H9 (cell line): ENCODE measurements around the gene PSMA6. TPM values are rescaled to one million over a fixed set of nuclear protein-coding genes. Genes with fewer than 3 reads are reported as not detected.

ENCODE experiments used
- DNase-seq: peaks from one replicate; pipeline ENCODE4 v3.0.0-alpha.2; 2017
- H2AFZ ChIP-seq: one replicate; pipeline ENCODE4 v1.6.1; 2013; ENCODE audit warnings: mild to moderate bottlenecking, low read length, control low read depth, moderate library complexity
- H2AK5ac ChIP-seq: 2 replicates; pipeline ENCODE4 v1.6.1; 2013; ENCODE audit warnings: low read length, control low read depth, mixed read lengths; ENCODE audit not compliant: insufficient read length
- H2BK120ac ChIP-seq: one replicate; pipeline ENCODE4 v1.6.1; 2013; ENCODE audit warnings: low read depth, mild to moderate bottlenecking, low read length, control low read depth, inconsistent platforms; ENCODE audit not compliant: poor library complexity, severe bottlenecking
- H2BK12ac ChIP-seq: 2 replicates; pipeline ENCODE4 v1.6.1; 2013; ENCODE audit warnings: low read length, control low read depth, mixed read lengths, low read depth; ENCODE audit not compliant: insufficient read length
- H2BK15ac ChIP-seq: 2 replicates; pipeline ENCODE4 v1.6.1; 2013; ENCODE audit warnings: low read depth, low read length, control low read depth
- H2BK20ac ChIP-seq: one replicate; pipeline ENCODE4 v1.6.1; 2013; ENCODE audit warnings: low read depth, mild to moderate bottlenecking, low read length, control low read depth, inconsistent platforms; ENCODE audit not compliant: poor library complexity, severe bottlenecking
- H2BK5ac ChIP-seq: 2 replicates; pipeline ENCODE4 v1.6.1; 2013; ENCODE audit warnings: low read length, control low read depth, mixed read lengths; ENCODE audit not compliant: insufficient read length
- H3K14ac ChIP-seq: 2 replicates; pipeline ENCODE4 v1.6.1; 2013; ENCODE audit warnings: low read length, control low read depth; ENCODE audit not compliant: insufficient read depth
- H3K18ac ChIP-seq: 2 replicates; pipeline ENCODE4 v1.6.1; 2013; ENCODE audit warnings: low read depth, mild to moderate bottlenecking, mixed read lengths, low read length, control low read depth; ENCODE audit not compliant: insufficient read length
- H3K23ac ChIP-seq: 2 replicates; pipeline ENCODE4 v1.6.1; 2013; ENCODE audit warnings: low read length, control low read depth, mixed read lengths, low read depth; ENCODE audit not compliant: insufficient read length
- H3K23me2 ChIP-seq: 2 replicates; pipeline ENCODE4 v1.6.1; 2013; ENCODE audit warnings: low read depth, mild to moderate bottlenecking, mixed read lengths, low read length, control low read depth; ENCODE audit not compliant: insufficient read length, poor library complexity, severe bottlenecking
- H3K27ac ChIP-seq: 2 replicates; pipeline ENCODE4 v1.5.1; 2013; ENCODE audit warnings: low read length, control low read depth, mixed read lengths, low read depth; ENCODE audit not compliant: insufficient read length
- H3K27me3 ChIP-seq: 2 replicates; pipeline ENCODE4 v1.6.1; 2013; ENCODE audit warnings: low read length, control low read depth, inconsistent platforms; ENCODE audit not compliant: insufficient read depth
- H3K4ac ChIP-seq: 2 replicates; pipeline ENCODE4 v1.6.1; 2013; ENCODE audit warnings: low read depth, mild to moderate bottlenecking, control low read depth, inconsistent platforms, low read length, moderate library complexity
- H3K4me1 ChIP-seq: 2 replicates; pipeline ENCODE4 v1.6.1; 2013; ENCODE audit warnings: low read length, control low read depth, inconsistent platforms; ENCODE audit not compliant: insufficient read depth
- H3K4me2 ChIP-seq: 2 replicates; pipeline ENCODE4 v1.6.1; 2013; ENCODE audit warnings: low read length, control low read depth, mixed read lengths; ENCODE audit not compliant: insufficient read length, insufficient read depth
- H3K56ac ChIP-seq: 2 replicates; pipeline ENCODE4 v1.6.1; 2013; ENCODE audit warnings: low read depth, mild to moderate bottlenecking, mixed read lengths, low read length, control low read depth; ENCODE audit not compliant: insufficient read length
- H3K79me1 ChIP-seq: 2 replicates; pipeline ENCODE4 v1.6.1; 2013; ENCODE audit warnings: low read depth, mild to moderate bottlenecking, moderate library complexity, low read length, control low read depth, inconsistent platforms; ENCODE audit not compliant: insufficient read depth, poor library complexity, severe bottlenecking
- H3K79me2 ChIP-seq: 2 replicates; pipeline ENCODE4 v1.6.1; 2013; ENCODE audit warnings: low read length, control low read depth, inconsistent platforms; ENCODE audit not compliant: insufficient read depth
- H3K9ac ChIP-seq: 2 replicates; pipeline ENCODE4 v1.6.1; 2013; ENCODE audit warnings: low read length, control low read depth, mixed read lengths; ENCODE audit not compliant: insufficient read length; ENCODE audit errors: extremely low read depth
- H3K9me3 ChIP-seq: one replicate; pipeline ENCODE4 v1.6.1; 2013; ENCODE audit warnings: low read depth, low read length, inconsistent platforms; ENCODE audit not compliant: control insufficient read depth
- H3T11ph ChIP-seq: one replicate; pipeline ENCODE4 v1.6.1; 2013; ENCODE audit warnings: mild to moderate bottlenecking, low read length, control low read depth, inconsistent platforms
- H4K20me1 ChIP-seq: one replicate; pipeline ENCODE4 v1.6.1; 2013; ENCODE audit not compliant: control insufficient read depth, insufficient read length, insufficient read depth
- H4K5ac ChIP-seq: 2 replicates; pipeline ENCODE4 v1.6.1; 2013; ENCODE audit warnings: low read depth, mild to moderate bottlenecking, mixed read lengths, low read length, control low read depth; ENCODE audit not compliant: insufficient read length
- H4K8ac ChIP-seq: replicated peaks from 2 replicates; pipeline ENCODE4 v1.6.1; 2013; ENCODE audit warnings: low read length, control low read depth, mixed read lengths, low read depth; ENCODE audit not compliant: insufficient read length
- H4K91ac ChIP-seq: 2 replicates; pipeline ENCODE4 v1.6.1; 2013; ENCODE audit warnings: low read depth, mild to moderate bottlenecking, moderate library complexity, mixed read lengths, low read length, control low read depth; ENCODE audit not compliant: insufficient read length
- H3K27ac Mint-ChIP-seq, 3 experiments: 2 replicates in 2 of 3; 3 replicates in 1 of 3; pipeline ENCODE4 v1.8.0; 2020 to 2021; ENCODE audit warnings: mixed read lengths in 3 of 3, mild to moderate bottlenecking in 1 of 3, moderate library complexity in 1 of 3
- H3K27me3 Mint-ChIP-seq: 2 replicates; pipeline ENCODE4 v1.8.0; 2021; ENCODE audit warnings: low read depth, mild to moderate bottlenecking, moderate library complexity, mixed read lengths
- H3K36me3 Mint-ChIP-seq, 3 experiments: 2 replicates in 2 of 3; 3 replicates in 1 of 3; pipeline ENCODE4 v1.8.0; 2020 to 2021; ENCODE audit warnings: low read depth in 3 of 3, mixed read lengths in 3 of 3; ENCODE audit not compliant: insufficient read depth in 1 of 3
- H3K4me1 Mint-ChIP-seq, 2 experiments: 2 replicates each; pipeline ENCODE4 v1.8.0; 2020; ENCODE audit warnings: mixed read lengths in 2 of 2
- H3K4me3 Mint-ChIP-seq, 2 experiments: 2 replicates in 1 of 2; 3 replicates in 1 of 2; pipeline ENCODE4 v1.8.0; 2020 to 2021; ENCODE audit warnings: mild to moderate bottlenecking in 2 of 2, mixed read lengths in 2 of 2, moderate library complexity in 1 of 2
- H3K9me3 Mint-ChIP-seq, 2 experiments: 2 replicates in 1 of 2; 3 replicates in 1 of 2; pipeline ENCODE4 v1.8.0; 2020; ENCODE audit warnings: mild to moderate bottlenecking in 2 of 2, mixed read lengths in 2 of 2, moderate library complexity in 1 of 2
- CTCF ChIP-seq: fragments of 200-600 bp; sonication (generic); conservative IDR thresholded peaks from 3 replicates; pipeline ENCODE4 v1.8.0; 2021; ENCODE audit warnings: antibody characterized with exemption, mild to moderate bottlenecking
- whole genome bisulfite sequencing: extraction: QIAGEN DNeasy Blood & Tissue Kit; methylation state at CpG from one replicate; pipeline ENCODE4 v1.1.7; 2013; ENCODE audit warnings: missing lambda C conversion rate, low lambda C conversion rate, mixed read lengths; ENCODE audit not compliant: insufficient read length; ENCODE audit errors: extremely low coverage; 5-methylcytosine and 5-hydroxymethylcytosine counted together
- total RNA-seq: library from RNA; stranded (reverse); gene quantifications from 2 replicates; pipeline ENCODE4 v1.2.1, GENCODE V29; 2021

PSMA6 gene
- total RNA-seq, 1 experiment from 2014 or later: 255 TPM

- Histone ChIP-seq H3K23ac (no peak overlapping the region), H3K14ac (no peak overlapping the region), H3K23me2 (peaks cover under 1% of the 10 kb centered on the region), H3K4me2 (no peak overlapping the region), H3K27me3 (no peaks in the 10 kb centered on the region), H3K27ac (no peak overlapping the region), H2BK120ac (no peak overlapping the region), H3K18ac (no peak overlapping the region), H3K9ac (no peak overlapping the region), H2BK5ac (no peak overlapping the region), H3K9me3 (no peaks in the 10 kb centered on the region), H4K91ac (no peak overlapping the region), H2BK15ac (no peak overlapping the region), H3K4me1 (peaks cover 2% of the 10 kb centered on the region; the same call in 1 of the 2 replicates), H4K20me1 (no peaks in the 10 kb centered on the region), H4K8ac (no peak overlapping the region), H3K79me2 (peaks cover 38% of the 10 kb centered on the region), H2AFZ (no peak overlapping the region), H2BK20ac (no peak overlapping the region), H2BK12ac (no peak overlapping the region), H3K4ac (no peak overlapping the region), H4K5ac (no peak overlapping the region), H3K79me1 (peaks cover 3% of the 10 kb centered on the region), H3K56ac (no peak overlapping the region), H3T11ph (no peak overlapping the region), H2AK5ac (no peak overlapping the region)
- peaks cover 17 to 21% of the 10 kb centered on the region in 2 experiments for H3K4me1 Mint-ChIP-seq
- H3K27ac Mint-ChIP-seq: no peak overlapping the region; a peak in 1 of 7 replicates
- no peak for TF ChIP-seq CTCF
- H3K4me3 Mint-ChIP-seq: no peak overlapping the region
- no peak for DNase-seq
- H3K9me3 Mint-ChIP-seq: no peaks in the 10 kb centered on the region
- H3K36me3 Mint-ChIP-seq: peaks cover 3 to 10% (median 5%) of the 10 kb centered on the region in 3 experiments; a peak in 5 of 7 replicates
- WGBS: no CpG with 5 or more reads among the region's 3 CpGs
- H3K27me3 Mint-ChIP-seq: no peaks in the 10 kb centered on the region
Measured at GRCh38 chr14:35297706-35298105, 5.5 kb downstream of the PSMA6 start.
